H1 (cell line): ENCODE data around the gene CDIPT. TPM values are rescaled to one million over a fixed set of nuclear protein-coding genes. Genes with fewer than 3 reads are reported as not detected.

ENCODE experiments used
- ASH2L ChIP-seq: fragments of 200-600, 300-600 bp; sonication (generic); IDR thresholded peaks from one replicate; pipeline ENCODE4 v1.7.1; 2017; ENCODE audit warnings: low read length
- ATF3 ChIP-seq: IDR thresholded peaks from 2 replicates; pipeline ENCODE4 v1.6.1; 2011; ENCODE audit warnings: low read depth, mild to moderate bottlenecking, low read length; ENCODE audit not compliant: insufficient read depth
- BRCA1 ChIP-seq: IDR thresholded peaks from 2 replicates; pipeline ENCODE4 v1.6.1; 2012; ENCODE audit warnings: low read depth, low read length, improper control_type of control experiment
- CBX8 ChIP-seq: fragments of 300-800, 300-1000 bp; sonication (generic); IDR thresholded peaks from 2 replicates; pipeline ENCODE4 v1.7.1; 2016; ENCODE audit warnings: low read depth, low read length, borderline replicate concordance
- CEBPB ChIP-seq: IDR thresholded peaks from 2 replicates; pipeline ENCODE4 v1.6.1; 2012; ENCODE audit warnings: low read depth, low read length
- CHD2 ChIP-seq: IDR thresholded peaks from 2 replicates; pipeline ENCODE4 v1.6.1; 2012; ENCODE audit warnings: low read length, improper control_type of control experiment
- CTBP2 ChIP-seq: IDR thresholded peaks from 2 replicates; pipeline ENCODE4 v1.7.0; 2011; ENCODE audit warnings: borderline replicate concordance, mild to moderate bottlenecking, moderate library complexity, mixed read lengths, low read length; ENCODE audit not compliant: insufficient read depth, insufficient read length
- EP300 ChIP-seq, 2 experiments: IDR thresholded peaks; 1 replicate in 1 of 2; 2 replicates in 1 of 2; pipeline ENCODE4 v1.6.1; 2011 to 2012; ENCODE audit warnings: low read depth in 2 of 2, low read length in 2 of 2, mild to moderate bottlenecking in 2 of 2, borderline replicate concordance in 1 of 2, inconsistent platforms in 1 of 2, moderate library complexity in 1 of 2
- EZH2 ChIP-seq: fragments of 200-600 bp; sonication (generic); IDR thresholded peaks from 2 replicates; pipeline ENCODE4 v1.7.1; 2012; ENCODE audit warnings: low read depth, mild to moderate bottlenecking, moderate library complexity, low read length, inconsistent platforms; ENCODE audit not compliant: severe bottlenecking
- GABPA ChIP-seq: IDR thresholded peaks from 2 replicates; pipeline ENCODE4 v1.6.1; 2011; ENCODE audit warnings: mild to moderate bottlenecking, low read length, moderate library complexity, borderline replicate concordance; ENCODE audit not compliant: insufficient read depth
- JUND ChIP-seq: IDR thresholded peaks from 2 replicates; pipeline ENCODE4 v1.6.1; 2011; ENCODE audit warnings: mild to moderate bottlenecking, improper control_type of control experiment, low read length
- KDM1A ChIP-seq: fragments of 200-600, 300-600 bp; sonication (generic); IDR thresholded peaks from 2 replicates; pipeline ENCODE4 v1.7.1; 2016; ENCODE audit warnings: mild to moderate bottlenecking, low read length, borderline replicate concordance
- KDM5A ChIP-seq: fragments of 200-600 bp; IDR thresholded peaks from 2 replicates; pipeline ENCODE4 v1.7.1; 2012; ENCODE audit warnings: mild to moderate bottlenecking, low read length, inconsistent platforms, mixed read lengths
- NRF1 ChIP-seq: IDR thresholded peaks from 2 replicates; pipeline ENCODE4 v1.6.1; 2011; ENCODE audit warnings: mild to moderate bottlenecking, low read depth, low read length, improper control_type of control experiment
- PHF8 ChIP-seq: fragments of 200-600 bp; sonication (generic); conservative IDR thresholded peaks from 2 replicates; pipeline ENCODE4 v1.7.1; 2012; ENCODE audit warnings: low read depth, mild to moderate bottlenecking, inconsistent platforms, low read length, moderate library complexity
- POLR2A ChIP-seq, 2 experiments: IDR thresholded peaks; 1 replicate in 1 of 2; 2 replicates in 1 of 2; pipeline ENCODE4 v1.6.1; 2011; ENCODE audit warnings: low read depth in 2 of 2, low read length in 2 of 2, mild to moderate bottlenecking in 2 of 2; ENCODE audit errors: control extremely low read depth in 1 of 2
- POU5F1 ChIP-seq: IDR thresholded peaks from 2 replicates; pipeline ENCODE4 v1.6.1; 2011; ENCODE audit warnings: low read depth, mild to moderate bottlenecking, low read length, moderate library complexity
- SIRT6 ChIP-seq: IDR thresholded peaks from one replicate; pipeline ENCODE4 v1.7.1; 2012; ENCODE audit warnings: low read length, inconsistent platforms
- SIX5 ChIP-seq: IDR thresholded peaks from 2 replicates; pipeline ENCODE4 v1.6.1; 2011; ENCODE audit warnings: mild to moderate bottlenecking, low read depth, low read length
- SP1 ChIP-seq: IDR thresholded peaks from 2 replicates; pipeline ENCODE4 v1.6.1; 2011; ENCODE audit warnings: low read depth, low read length
- SRF ChIP-seq: IDR thresholded peaks from 2 replicates; pipeline ENCODE4 v1.6.1; 2011; ENCODE audit warnings: mild to moderate bottlenecking, low read depth, low read length, moderate library complexity
- SUZ12 ChIP-seq: fragments of 200-600 bp; sonication (generic); IDR thresholded peaks from 2 replicates; pipeline ENCODE4 v1.6.1; 2012; ENCODE audit warnings: mild to moderate bottlenecking, inconsistent platforms, low read length, moderate library complexity, mixed read lengths
- TAF1 ChIP-seq: IDR thresholded peaks from 2 replicates; pipeline ENCODE4 v1.6.1; 2011; ENCODE audit warnings: mild to moderate bottlenecking, low read depth, low read length
- TCF12 ChIP-seq: IDR thresholded peaks from 2 replicates; pipeline ENCODE4 v1.6.1; 2011; ENCODE audit warnings: low read depth, mild to moderate bottlenecking, low read length
- TEAD4 ChIP-seq: IDR thresholded peaks from 2 replicates; pipeline ENCODE4 v1.6.1; 2012; ENCODE audit warnings: low read depth, low read length, inconsistent platforms, mixed read lengths
- polyA plus RNA-seq, 7 experiments: library from polyadenylated mRNA; depleted of rRNA in 3 of 7; stranded (reverse) in 5 of 7; unstranded in 2 of 7; fragments of >200 nt in 5 of 7; fragments of 200-250 nt in 2 of 7; gene quantifications; 1 replicate in 5 of 7; 2 replicates in 1 of 7; 4 replicates in 1 of 7; pipeline versions ENCODE4 v1.2.1 to v1.2.3, GENCODE V29; 2011 to 2013; ENCODE audit warnings: missing spikeins in 2 of 7, mixed read lengths in 2 of 7
- total RNA-seq: library from RNA; stranded (reverse); fragmentation: NEBNext Ultra II Directional; extraction: Animal tissue kit (Norgen Biotek cat#: 25700); gene quantifications from 2 replicates; pipeline ENCODE4 v1.2.1, GENCODE V29; 2021

Gene CDIPT
- total and polyA plus RNA-seq, 2 of the 8 experiments (the other 6 are each of a cell fraction or from before 2014, with no cell fraction given): 69.2 to 140 TPM

- peak in 1 of 2 experiments; percentile 99; a peak in 2 of 3 replicates for TF ChIP-seq EP300 (IDR thresholded peaks at IDR 0.05; ENCODE audit: borderline replicate concordance in 1 of 2, low read depth in 2 of 2, low read length in 2 of 2)
- TF ChIP-seq SIRT6: no peak
- TF ChIP-seq BRCA1: no peak
- TF ChIP-seq SUZ12: no peak
- peak; percentile 86 for TF ChIP-seq SP1
- no peak for TF ChIP-seq EZH2
- no peak for TF ChIP-seq KDM5A
- 0 out of 2 replicates have a peak, but pooled peaks have one; percentile 33 for TF ChIP-seq CEBPB
- no peak for TF ChIP-seq SRF
- TF ChIP-seq CBX8: no peak
- no peak for TF ChIP-seq KDM1A
- TF ChIP-seq TEAD4: 0 out of 2 replicates have a peak, but pooled peaks have one; percentile 22
- 0 out of 2 replicates have a peak, but pooled peaks have one; percentile 37 for TF ChIP-seq CHD2
- peak; percentile 99 for TF ChIP-seq JUND
- peak; percentile 86 for TF ChIP-seq ASH2L
- peak; percentile 40; the same call in 1 of the 2 replicates for TF ChIP-seq TCF12
- peak in 1 of 2 experiments; percentile 55; a peak in 1 of 3 replicates for TF ChIP-seq POLR2A (IDR thresholded peaks at IDR 0.05; ENCODE audit: control extremely low read depth in 1 of 2, low read depth in 2 of 2, low read length in 2 of 2)
- TF ChIP-seq TAF1: peak; percentile 86
- TF ChIP-seq CTBP2: no peak
- TF ChIP-seq POU5F1: no peak
- TF ChIP-seq SIX5: peak; percentile 57
- no peak; the same call in 1 of the 2 replicates for TF ChIP-seq PHF8
- no peak for TF ChIP-seq GABPA
- 0 out of 2 replicates have a peak, but pooled peaks have one; percentile 23 for TF ChIP-seq ATF3
- TF ChIP-seq NRF1: no peak
Measured at GRCh38 chr16:29862884-29863668, at the start of gene CDIPT (continued).
